T-helper 1 cell treated with Interleukin-12 subunit alpha and Interleukin-12 subunit beta and Interleukin-4 antibody, amounts not matched to agents 30 μg/mL and 1 μg/mL, for 36 hours (primary cell): ENCODE measurements around the gene KCNJ15.

Source experiments
- H3K27ac Mint-ChIP-seq: one replicate; pipeline ENCODE4 v1.8.0; 2021; ENCODE audit warnings: mild to moderate bottlenecking, mixed read lengths
- H3K27me3 Mint-ChIP-seq: one replicate; pipeline ENCODE4 v1.8.0; 2021; ENCODE audit warnings: low read depth, mixed read lengths
- H3K36me3 Mint-ChIP-seq: one replicate; pipeline ENCODE4 v1.8.0; 2021; ENCODE audit warnings: low read depth, mixed read lengths
- H3K4me1 Mint-ChIP-seq: one replicate; pipeline ENCODE4 v1.8.0; 2021; ENCODE audit warnings: low read depth, mixed read lengths
- H3K4me3 Mint-ChIP-seq: one replicate; pipeline ENCODE4 v1.8.0; 2021; ENCODE audit warnings: mild to moderate bottlenecking, moderate library complexity, mixed read lengths
- H3K9me3 Mint-ChIP-seq: one replicate; pipeline ENCODE4 v1.8.0; 2021; ENCODE audit warnings: mixed read lengths

KCNJ15 gene

GRCh38 chr21:38293113-38293512 is 36.3 kb downstream of the KCNJ15 start:
- H3K4me1 Mint-ChIP-seq, result peaks cover 4% of the 10 kb centered on the region
- no peaks in the 10 kb centered on the region for H3K9me3 Mint-ChIP-seq
- H3K36me3 Mint-ChIP-seq, result no peaks in the 10 kb centered on the region
- H3K27ac Mint-ChIP-seq, result no peak overlapping the region
- H3K4me3 Mint-ChIP-seq, result no peak overlapping the region
- no peaks in the 10 kb centered on the region for H3K27me3 Mint-ChIP-seq

- Mint-ChIP-seq H3K4me3 (no peak overlapping the region), H3K4me1 (peaks cover 4% of the 10 kb centered on the region), H3K27ac (no peak overlapping the region), H3K9me3 (no peaks in the 10 kb centered on the region), H3K36me3 (no peaks in the 10 kb centered on the region), H3K27me3 (no peaks in the 10 kb centered on the region)
Observed at GRCh38 chr21:38293765-38294164, 37.0 kb downstream of the KCNJ15 start.

GRCh38 chr21:38294609-38295008 is 37.8 kb downstream of the KCNJ15 start:
- peaks cover 4% of the 10 kb centered on the region for H3K4me1 Mint-ChIP-seq

GRCh38 chr21:38295997-38296764 is 39.4 kb downstream of the KCNJ15 start:
- peaks cover 13% of the 10 kb centered on the region for H3K4me1 Mint-ChIP-seq
- H3K27ac Mint-ChIP-seq, result no peak overlapping the region
- no peaks in the 10 kb centered on the region for H3K27me3 Mint-ChIP-seq
- no peak overlapping the region for H3K4me3 Mint-ChIP-seq
- H3K36me3 Mint-ChIP-seq, result no peaks in the 10 kb centered on the region
- no peaks in the 10 kb centered on the region for H3K9me3 Mint-ChIP-seq

More at GRCh38 chr21:38294609-38295008, 37.8 kb downstream of the KCNJ15 start:
- Mint-ChIP-seq H3K27ac (no peak overlapping the region), H3K4me3 (no peak overlapping the region), H3K27me3 (no peaks in the 10 kb centered on the region), H3K36me3 (no peaks in the 10 kb centered on the region), H3K9me3 (no peaks in the 10 kb centered on the region)

GRCh38 chr21:38297194-38297631 is 40.4 kb downstream of the KCNJ15 start:
- Mint-ChIP-seq H3K36me3 (no peaks in the 10 kb centered on the region), H3K4me3 (no peak overlapping the region), H3K27ac (no peak overlapping the region), H3K27me3 (no peaks in the 10 kb centered on the region), H3K9me3 (no peaks in the 10 kb centered on the region), H3K4me1 (peaks cover 13% of the 10 kb centered on the region)

- Mint-ChIP-seq H3K27ac (no peak overlapping the region), H3K27me3 (no peaks in the 10 kb centered on the region), H3K4me1 (peaks cover 13% of the 10 kb centered on the region), H3K36me3 (no peaks in the 10 kb centered on the region), H3K4me3 (no peak overlapping the region), H3K9me3 (no peaks in the 10 kb centered on the region)
Observed at GRCh38 chr21:38297871-38298270, 41.1 kb downstream of the KCNJ15 start.

- no peak overlapping the region for H3K27ac Mint-ChIP-seq
- peaks cover 13% of the 10 kb centered on the region for H3K4me1 Mint-ChIP-seq
- H3K9me3 Mint-ChIP-seq, result no peaks in the 10 kb centered on the region
- no peak overlapping the region for H3K4me3 Mint-ChIP-seq
- H3K36me3 Mint-ChIP-seq, result no peaks in the 10 kb centered on the region
- no peaks in the 10 kb centered on the region for H3K27me3 Mint-ChIP-seq
Observed at GRCh38 chr21:38298832-38299231, 42.0 kb downstream of the KCNJ15 start.

- no peak overlapping the region for H3K27ac Mint-ChIP-seq
- H3K9me3 Mint-ChIP-seq, result no peaks in the 10 kb centered on the region
- H3K4me1 Mint-ChIP-seq, result peaks cover 13% of the 10 kb centered on the region
- no peaks in the 10 kb centered on the region for H3K36me3 Mint-ChIP-seq
- no peak overlapping the region for H3K4me3 Mint-ChIP-seq
- H3K27me3 Mint-ChIP-seq, result no peaks in the 10 kb centered on the region
Observed at GRCh38 chr21:38299671-38300070, 42.9 kb downstream of the KCNJ15 start.

- Mint-ChIP-seq H3K9me3 (no peaks in the 10 kb centered on the region), H3K4me1 (peaks cover 13% of the 10 kb centered on the region), H3K4me3 (no peak overlapping the region), H3K27ac (no peak overlapping the region), H3K27me3 (no peaks in the 10 kb centered on the region), H3K36me3 (no peaks in the 10 kb centered on the region)
Observed at GRCh38 chr21:38300141-38300578, 43.4 kb downstream of the KCNJ15 start.

GRCh38 chr21:38301321-38302214 is 44.8 kb downstream of the KCNJ15 start:
- no peaks in the 10 kb centered on the region for H3K27me3 Mint-ChIP-seq
- H3K9me3 Mint-ChIP-seq, result no peaks in the 10 kb centered on the region
- H3K36me3 Mint-ChIP-seq, result no peaks in the 10 kb centered on the region
- no peak overlapping the region for H3K4me3 Mint-ChIP-seq
- no peak overlapping the region for H3K27ac Mint-ChIP-seq
- H3K4me1 Mint-ChIP-seq, result peaks cover 16% of the 10 kb centered on the region

GRCh38 chr21:38303300-38303699 is 46.5 kb downstream of the KCNJ15 start:
- Mint-ChIP-seq H3K36me3 (no peaks in the 10 kb centered on the region), H3K27ac (no peak overlapping the region), H3K27me3 (no peaks in the 10 kb centered on the region), H3K4me3 (no peak overlapping the region), H3K4me1 (peaks cover 14% of the 10 kb centered on the region), H3K9me3 (no peaks in the 10 kb centered on the region)

GRCh38 chr21:38306433-38307141 is 49.8 kb downstream of the KCNJ15 start:
- Mint-ChIP-seq H3K4me3 (no peak overlapping the region), H3K27me3 (no peaks in the 10 kb centered on the region), H3K9me3 (no peaks in the 10 kb centered on the region), H3K36me3 (no peaks in the 10 kb centered on the region), H3K27ac (peak overlapping the region; percentile 31), H3K4me1 (peaks cover 5% of the 10 kb centered on the region)

GRCh38 chr21:38307771-38308531 is 51.2 kb downstream of the KCNJ15 start:
- Mint-ChIP-seq H3K9me3 (no peaks in the 10 kb centered on the region), H3K4me1 (peaks cover 5% of the 10 kb centered on the region), H3K36me3 (no peaks in the 10 kb centered on the region), H3K27me3 (no peaks in the 10 kb centered on the region), H3K27ac (no peak overlapping the region), H3K4me3 (no peak overlapping the region)
